Measurements from ENCODE around the gene IFNLR1.

Gene IFNLR1

GRCh38 chr1:24139222-24139489 lies 47.9 kb downstream of the IFNLR1 start:
- TF ChIP-seq USF1 (IDR thresholded peaks at IDR 0.05) (no peak), CREB1 (IDR thresholded peaks at IDR 0.05; ENCODE audit: low read depth) (no peak)

- TF ChIP-seq FOXM1 (IDR thresholded peaks at IDR 0.05; ENCODE audit: borderline replicate concordance, low read depth), result no peak
- no peak for TF ChIP-seq CEBPB (IDR thresholded peaks at IDR 0.05)
- no peak for TF ChIP-seq NFIC (IDR thresholded peaks at IDR 0.05)
- no peak for TF ChIP-seq TAF1 (IDR thresholded peaks at IDR 0.05; ENCODE audit: low read depth)
- TF ChIP-seq EGR1 (IDR thresholded peaks at IDR 0.05), result no peak
Measured at GRCh38 chr1:24138476-24139221, 48.4 kb downstream of the IFNLR1 start.

- TF ChIP-seq EGR1 (IDR thresholded peaks at IDR 0.05) (no peak), TEAD4 (IDR thresholded peaks at IDR 0.05) (no peak), YY1 (IDR thresholded peaks at IDR 0.05; ENCODE audit: low read depth) (no peak), REST (IDR thresholded peaks at IDR 0.05; ENCODE audit: low read depth) (no peak), CREB1 (IDR thresholded peaks at IDR 0.05; ENCODE audit: low read depth) (no peak), TCF12 (IDR thresholded peaks at IDR 0.05; ENCODE audit: low read depth) (no peak), CEBPB (IDR thresholded peaks at IDR 0.05) (no peak), ZBTB7A (IDR thresholded peaks at IDR 0.05; ENCODE audit: low read depth) (no peak), USF1 (IDR thresholded peaks at IDR 0.05) (no peak)
Measured at GRCh38 chr1:24136956-24137539, 50.0 kb downstream of the IFNLR1 start.

GRCh38 chr1:24134376-24134775 lies 52.7 kb downstream of the IFNLR1 start:
- no peak for TF ChIP-seq TEAD4 (IDR thresholded peaks at IDR 0.05)
- no peak for TF ChIP-seq TAF1 (IDR thresholded peaks at IDR 0.05; ENCODE audit: low read depth)
- no peak for TF ChIP-seq CREB1 (IDR thresholded peaks at IDR 0.05; ENCODE audit: low read depth)
- TF ChIP-seq NFIC (IDR thresholded peaks at IDR 0.05), result no peak
- TF ChIP-seq USF1 (IDR thresholded peaks at IDR 0.05), result no peak
- TF ChIP-seq EGR1 (IDR thresholded peaks at IDR 0.05), result no peak
- no peak for TF ChIP-seq YY1 (IDR thresholded peaks at IDR 0.05; ENCODE audit: low read depth)
- no peak for TF ChIP-seq CEBPB (IDR thresholded peaks at IDR 0.05)
- no peak for TF ChIP-seq FOXM1 (IDR thresholded peaks at IDR 0.05; ENCODE audit: borderline replicate concordance, low read depth)
- no peak for TF ChIP-seq MAX (IDR thresholded peaks at IDR 0.05)
- TF ChIP-seq ZBTB7A (IDR thresholded peaks at IDR 0.05; ENCODE audit: low read depth), result no peak
- no peak for TF ChIP-seq REST (IDR thresholded peaks at IDR 0.05; ENCODE audit: low read depth)
- no peak for TF ChIP-seq EP300 (IDR thresholded peaks at IDR 0.05; ENCODE audit: borderline replicate concordance)
- TF ChIP-seq RAD21 (IDR thresholded peaks at IDR 0.05; ENCODE audit: low read depth), result no peak
- no peak for TF ChIP-seq TCF12 (IDR thresholded peaks at IDR 0.05; ENCODE audit: low read depth)

- no peak for TF ChIP-seq YY1 (IDR thresholded peaks at IDR 0.05; ENCODE audit: low read depth)
- no peak for TF ChIP-seq FOXM1 (IDR thresholded peaks at IDR 0.05; ENCODE audit: borderline replicate concordance, low read depth)
- no peak for TF ChIP-seq CEBPB (IDR thresholded peaks at IDR 0.05)
- TF ChIP-seq TAF1 (IDR thresholded peaks at IDR 0.05; ENCODE audit: low read depth), result no peak
- no peak for TF ChIP-seq ZBTB7A (IDR thresholded peaks at IDR 0.05; ENCODE audit: low read depth)
- TF ChIP-seq TCF12 (IDR thresholded peaks at IDR 0.05; ENCODE audit: low read depth), result no peak
- no peak for TF ChIP-seq REST (IDR thresholded peaks at IDR 0.05; ENCODE audit: low read depth)
- TF ChIP-seq RAD21 (IDR thresholded peaks at IDR 0.05; ENCODE audit: low read depth), result no peak
- TF ChIP-seq CREB1 (IDR thresholded peaks at IDR 0.05; ENCODE audit: low read depth), result no peak
- no peak for TF ChIP-seq USF1 (IDR thresholded peaks at IDR 0.05)
- TF ChIP-seq EP300 (IDR thresholded peaks at IDR 0.05; ENCODE audit: borderline replicate concordance), result no peak
- no peak for TF ChIP-seq EGR1 (IDR thresholded peaks at IDR 0.05)
- TF ChIP-seq MAX (IDR thresholded peaks at IDR 0.05), result no peak
- TF ChIP-seq TEAD4 (IDR thresholded peaks at IDR 0.05), result no peak
- TF ChIP-seq NFIC (IDR thresholded peaks at IDR 0.05), result no peak
Measured at GRCh38 chr1:24133819-24134218, 53.3 kb downstream of the IFNLR1 start.
